Activated naive CD4-positive, alpha-beta T cell treated with anti-CD3 and anti-CD28 coated beads, Interleukin-2, amount 50 U/mL, for 72 hours (primary cell): ENCODE data around the gene OSBPL3. TPM values are rescaled to one million over a fixed set of nuclear protein-coding genes. Genes with fewer than 3 reads are reported as not detected.

Source experiments
- ATAC-seq, 2 donors: fragments of 150-1000 bp; cut with Tn5 transposase; 2 replicates each; pipeline ENCODE4 v1.10.0; 2021; ENCODE audit warnings: mild to moderate bottlenecking in 2 of 2, moderate library complexity in 2 of 2
- DNase-seq, 2 donors: peaks; one replicate each; pipeline ENCODE4 v3.0.0; 2021 to 2022; ENCODE audit warnings: low spot score in 2 of 2
- H3K27ac Mint-ChIP-seq, 2 donors: one replicate each; pipeline ENCODE4 v1.8.0; 2022; ENCODE audit warnings: mild to moderate bottlenecking in 2 of 2, mixed read lengths in 2 of 2
- H3K36me3 Mint-ChIP-seq, 2 donors: one replicate each; pipeline ENCODE4 v1.8.0; 2022; ENCODE audit warnings: mixed read lengths in 2 of 2
- H3K9me3 Mint-ChIP-seq, 2 donors: one replicate each; pipeline ENCODE4 v1.8.0; 2022; ENCODE audit warnings: mixed read lengths in 2 of 2
- total RNA-seq, 2 donors: library from RNA; stranded (reverse); gene quantifications; one replicate each; pipeline ENCODE4 v1.2.3, GENCODE V29; 2022

The OSBPL3 gene
- total RNA-seq, 2 donors from 2014 or later: 42.2 to 52.0 TPM

DNA sequence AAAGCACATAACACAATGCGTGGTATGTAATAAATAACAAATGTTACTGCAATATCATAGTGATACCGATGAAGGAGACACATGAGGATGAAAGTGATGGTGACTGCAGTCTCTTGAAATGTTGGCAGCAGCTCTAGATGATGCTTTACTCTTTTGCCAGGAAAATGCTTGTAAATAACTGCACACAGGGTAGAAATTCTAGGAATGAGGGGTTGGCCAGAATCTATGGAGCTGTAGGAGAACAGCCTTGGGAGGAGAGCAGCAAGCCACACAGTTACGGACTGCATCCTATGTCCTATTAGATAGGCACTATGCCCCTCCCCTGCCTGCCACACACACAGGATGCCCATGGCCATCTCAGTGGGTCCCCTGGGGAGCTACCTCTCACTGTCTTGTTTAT, 125.1 kb downstream of the OSBPL3 start:
- DNase-seq: no peak
- Mint-ChIP-seq H3K36me3 (peaks cover 8 to 21% of the 10 kb centered on the region in 2 donors), H3K9me3 (no peaks in the 10 kb centered on the region), H3K27ac (no peak overlapping the region)
- ATAC-seq: no peak

DNA sequence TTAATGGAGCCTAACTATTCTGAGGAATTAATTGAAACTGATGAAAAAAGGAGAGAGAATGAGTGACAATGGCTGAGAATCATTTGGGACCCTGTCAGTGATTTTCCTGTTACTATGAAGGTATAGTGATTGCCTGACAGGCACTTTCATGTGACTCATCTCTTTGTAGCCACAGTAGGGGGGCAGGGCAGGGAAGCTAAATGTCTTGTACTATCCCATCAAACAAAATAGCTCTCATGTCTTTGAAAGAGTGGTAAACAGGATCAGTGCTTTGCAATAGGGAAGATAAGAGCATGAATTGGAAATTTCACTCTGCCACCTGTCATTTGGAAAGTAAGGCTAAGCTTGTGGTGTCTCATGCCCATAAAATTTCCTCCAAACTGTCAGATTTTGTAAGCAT, 128.2 kb downstream of the OSBPL3 start:
- DNase-seq (peak in 1 of 2 donors; percentile 35), ATAC-seq (peak; percentile 85 to 89)
- H3K36me3 Mint-ChIP-seq: peaks cover 8 to 30% of the 10 kb centered on the region in 2 donors
- H3K9me3 Mint-ChIP-seq: no peaks in the 10 kb centered on the region
- no peak overlapping the region for H3K27ac Mint-ChIP-seq

DNA sequence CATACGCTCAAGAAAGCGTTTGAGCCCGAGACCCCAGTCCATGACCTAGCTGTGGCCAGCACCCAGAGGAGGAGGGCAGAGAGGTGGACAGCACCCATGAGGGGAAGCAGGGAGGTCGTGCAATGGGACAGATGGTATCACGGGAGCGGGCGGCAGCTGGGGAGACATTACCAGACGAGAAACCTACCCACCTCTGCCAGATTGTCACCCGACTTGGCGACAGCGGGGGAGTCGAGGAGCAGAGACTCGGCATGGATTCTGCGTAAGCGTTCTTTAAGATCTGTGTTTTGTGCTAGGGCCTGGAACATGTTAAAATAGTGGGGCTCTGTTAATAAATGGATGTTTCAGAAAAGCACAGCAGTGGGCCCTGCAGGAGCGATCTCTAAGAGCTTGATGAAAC, 131.1 kb downstream of the OSBPL3 start:
- peak overlapping the region in 1 of 2 donors; percentile 56 for H3K27ac Mint-ChIP-seq
- ATAC-seq: no peak
- no peaks in the 10 kb centered on the region for H3K9me3 Mint-ChIP-seq
- peaks cover 8 to 22% of the 10 kb centered on the region in 2 donors for H3K36me3 Mint-ChIP-seq
- DNase-seq: no peak

DNA sequence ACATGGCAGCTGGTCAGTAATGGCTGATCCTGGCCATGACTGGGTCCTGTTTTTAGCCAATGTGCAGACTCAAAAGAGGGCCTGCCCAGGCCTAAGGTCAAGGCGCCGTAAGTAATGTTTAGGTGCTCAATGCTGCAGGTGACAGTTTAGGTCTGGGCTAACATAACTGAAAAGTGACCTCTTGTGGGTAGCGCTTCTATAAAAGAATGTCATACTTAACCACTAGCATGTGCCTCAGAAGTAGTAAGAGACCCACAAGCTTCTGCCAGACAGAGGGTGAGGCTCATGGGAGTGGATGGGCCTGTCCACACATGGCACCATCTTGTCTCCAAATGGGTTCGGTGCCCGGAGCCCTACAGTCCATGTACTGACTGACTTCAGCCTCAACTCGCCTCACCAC, 132.2 kb downstream of the OSBPL3 start:
- Mint-ChIP-seq H3K9me3 (no peaks in the 10 kb centered on the region), H3K27ac (no peak overlapping the region), H3K36me3 (peaks cover 8 to 22% of the 10 kb centered on the region in 2 donors)
- DNase-seq (no peak), ATAC-seq (no peak)

DNA sequence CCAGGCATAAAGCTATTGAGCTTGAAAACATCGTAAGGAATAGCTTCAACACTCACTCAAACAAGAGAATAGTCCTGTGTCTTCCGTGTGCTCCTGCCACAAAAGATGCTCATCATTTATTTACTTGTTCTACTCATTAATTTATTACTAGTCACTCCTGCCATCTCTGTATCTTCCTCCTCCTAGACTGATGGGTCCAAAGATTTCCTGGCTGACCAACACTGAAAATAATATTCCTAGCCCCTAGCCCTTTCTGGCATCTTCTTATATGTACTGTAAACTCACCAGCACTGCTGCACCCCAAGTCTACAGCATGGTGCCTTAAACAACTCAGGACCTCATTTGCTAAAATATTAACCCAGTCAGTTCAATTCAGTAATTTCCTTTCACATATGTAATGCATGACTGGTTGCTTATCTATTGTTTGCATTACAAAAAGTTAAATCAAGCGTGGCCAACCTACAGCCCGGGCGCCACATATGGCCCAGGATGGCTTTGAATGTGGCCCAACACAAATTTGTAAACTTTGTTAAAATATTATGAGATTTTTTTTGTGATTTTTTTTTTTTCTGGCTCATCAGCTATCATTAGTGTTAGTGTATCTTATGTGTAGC, 136.1 kb downstream of the OSBPL3 start:
- DNase-seq (no peak), ATAC-seq (no peak)
- H3K36me3 Mint-ChIP-seq: peaks cover 10 to 14% of the 10 kb centered on the region in 2 donors
- no peak overlapping the region for H3K27ac Mint-ChIP-seq
- no peaks in the 10 kb centered on the region for H3K9me3 Mint-ChIP-seq

DNA sequence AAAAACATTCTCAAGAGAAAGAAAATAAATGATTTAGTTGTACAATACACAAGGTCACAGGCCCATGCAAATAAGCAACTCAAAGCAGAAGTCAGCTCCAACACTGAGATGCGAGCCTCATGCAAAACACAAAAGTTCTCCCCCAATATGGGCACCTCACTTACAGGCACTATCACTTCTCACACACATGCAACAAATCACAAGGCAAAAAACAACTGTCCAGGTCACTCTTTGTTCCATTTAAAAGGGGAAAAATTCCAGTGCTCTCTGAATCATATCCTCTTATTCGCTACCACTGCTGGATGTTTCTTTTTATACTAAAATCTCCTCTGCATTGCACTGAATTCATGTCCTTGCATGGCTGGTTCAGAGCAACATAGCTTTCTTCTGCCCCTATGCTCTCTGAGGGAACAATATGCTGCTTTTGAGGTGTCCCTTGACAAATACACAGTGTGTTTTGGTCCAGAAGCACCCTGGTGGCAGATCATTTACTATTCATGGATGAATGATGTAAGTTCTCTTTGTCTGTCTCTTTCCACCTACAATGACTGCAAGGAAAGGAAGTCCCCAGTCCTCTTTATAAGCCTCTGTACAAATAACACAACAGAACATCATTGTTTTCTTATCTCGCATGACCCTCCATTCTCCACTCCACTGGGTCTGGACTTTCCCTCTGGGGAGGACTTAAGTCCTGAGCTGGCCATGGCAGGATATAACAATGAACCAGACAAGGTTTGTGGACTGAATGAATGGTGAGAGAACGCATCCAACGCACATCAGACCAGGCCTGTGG, 137.3 kb downstream of the OSBPL3 start:
- peaks cover 5 to 15% of the 10 kb centered on the region in 2 donors for H3K36me3 Mint-ChIP-seq
- ATAC-seq (no peak), DNase-seq (no peak)
- H3K9me3 Mint-ChIP-seq: no peaks in the 10 kb centered on the region
- no peak overlapping the region for H3K27ac Mint-ChIP-seq

DNA sequence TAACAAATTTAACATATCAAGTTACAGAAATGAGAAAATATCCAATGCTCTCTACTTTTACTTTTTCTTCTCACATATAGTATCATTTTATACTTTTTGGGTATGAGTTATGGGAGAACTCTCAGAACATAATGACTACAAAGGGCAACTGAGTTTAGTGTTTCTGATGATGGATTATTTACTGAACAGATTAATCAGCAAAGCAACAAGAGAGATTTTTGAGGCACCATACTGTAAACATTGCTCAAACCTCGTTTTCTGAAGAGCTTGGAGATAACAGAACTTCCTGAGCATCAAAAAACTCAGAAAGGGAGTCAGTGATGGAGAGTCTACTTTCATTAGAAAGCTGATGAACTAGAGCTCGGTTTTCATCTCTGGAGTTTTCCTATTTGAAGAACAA, 137.9 kb downstream of the OSBPL3 start:
- Mint-ChIP-seq H3K36me3 (peaks cover 5 to 15% of the 10 kb centered on the region in 2 donors), H3K27ac (no peak overlapping the region), H3K9me3 (no peaks in the 10 kb centered on the region)
- DNase-seq (no peak), ATAC-seq (peak in 1 of 2 donors; percentile 44)

DNA sequence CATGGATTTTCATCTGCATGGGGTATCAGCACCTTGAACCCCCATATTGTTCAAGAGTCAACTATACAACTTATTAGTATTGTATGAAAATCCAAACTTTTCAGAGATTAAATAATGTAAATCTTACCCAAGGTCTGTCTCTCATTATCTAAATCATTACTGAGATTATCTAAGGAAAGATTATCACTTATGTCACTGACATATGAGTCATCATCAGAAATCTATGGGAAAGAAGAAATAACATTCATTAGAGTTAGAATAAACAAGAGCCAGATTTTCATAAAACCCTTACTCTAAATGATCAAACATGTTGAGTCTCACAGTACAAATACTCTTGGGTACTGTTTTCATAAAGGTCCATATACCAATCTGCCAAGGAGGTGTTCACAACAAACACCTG, 139.4 kb downstream of the OSBPL3 start:
- no peak for DNase-seq
- Mint-ChIP-seq H3K27ac (no peak overlapping the region), H3K36me3 (peaks cover 5 to 15% of the 10 kb centered on the region in 2 donors), H3K9me3 (no peaks in the 10 kb centered on the region)
- ATAC-seq: no peak

DNA sequence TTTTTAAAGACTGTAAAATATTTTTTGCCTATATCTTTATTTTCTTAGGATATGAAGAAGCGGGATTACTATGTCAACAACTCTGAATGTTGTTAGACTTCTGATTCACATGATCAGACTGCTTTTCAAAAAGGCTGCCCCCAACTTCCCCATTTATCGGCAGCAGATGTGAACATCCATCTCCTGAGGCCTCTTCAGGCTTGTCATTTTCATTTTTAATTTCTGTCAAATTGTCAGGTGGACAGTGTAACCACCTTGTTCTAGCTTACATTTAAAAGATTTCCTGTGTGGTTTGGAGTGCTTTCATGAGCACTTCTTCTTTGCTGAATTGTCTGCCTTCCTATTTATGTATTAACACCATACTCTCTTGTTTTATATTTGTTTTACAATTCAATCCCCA, 143.9 kb downstream of the OSBPL3 start:
- Mint-ChIP-seq H3K9me3 (no peaks in the 10 kb centered on the region), H3K36me3 (peaks cover 17 to 18% of the 10 kb centered on the region in 2 donors), H3K27ac (no peak overlapping the region)
- no peak for DNase-seq
- ATAC-seq: no peak

DNA sequence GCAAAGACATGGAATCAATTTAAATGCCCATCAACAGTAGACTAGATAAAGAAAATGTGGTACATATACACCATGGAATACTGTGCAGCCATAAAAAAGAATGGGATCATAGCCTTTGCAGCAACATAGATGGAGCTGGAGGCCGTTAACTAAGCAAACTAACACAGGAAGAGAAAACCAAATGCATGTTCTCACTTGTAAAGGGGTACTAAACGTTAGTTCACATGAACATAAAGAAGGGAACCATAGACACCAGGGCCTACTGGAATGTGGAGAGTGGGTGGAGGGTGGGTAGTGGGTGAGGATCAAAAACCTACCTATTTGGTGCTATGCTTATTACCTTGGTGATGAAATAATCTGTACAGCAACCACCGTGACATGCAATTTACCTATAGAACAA, 144.3 kb downstream of the OSBPL3 start:
- DNase-seq: no peak
- H3K27ac Mint-ChIP-seq: no peak overlapping the region
- H3K36me3 Mint-ChIP-seq: peaks cover 18 to 20% of the 10 kb centered on the region in 2 donors
- ATAC-seq: no peak
- no peaks in the 10 kb centered on the region for H3K9me3 Mint-ChIP-seq

DNA sequence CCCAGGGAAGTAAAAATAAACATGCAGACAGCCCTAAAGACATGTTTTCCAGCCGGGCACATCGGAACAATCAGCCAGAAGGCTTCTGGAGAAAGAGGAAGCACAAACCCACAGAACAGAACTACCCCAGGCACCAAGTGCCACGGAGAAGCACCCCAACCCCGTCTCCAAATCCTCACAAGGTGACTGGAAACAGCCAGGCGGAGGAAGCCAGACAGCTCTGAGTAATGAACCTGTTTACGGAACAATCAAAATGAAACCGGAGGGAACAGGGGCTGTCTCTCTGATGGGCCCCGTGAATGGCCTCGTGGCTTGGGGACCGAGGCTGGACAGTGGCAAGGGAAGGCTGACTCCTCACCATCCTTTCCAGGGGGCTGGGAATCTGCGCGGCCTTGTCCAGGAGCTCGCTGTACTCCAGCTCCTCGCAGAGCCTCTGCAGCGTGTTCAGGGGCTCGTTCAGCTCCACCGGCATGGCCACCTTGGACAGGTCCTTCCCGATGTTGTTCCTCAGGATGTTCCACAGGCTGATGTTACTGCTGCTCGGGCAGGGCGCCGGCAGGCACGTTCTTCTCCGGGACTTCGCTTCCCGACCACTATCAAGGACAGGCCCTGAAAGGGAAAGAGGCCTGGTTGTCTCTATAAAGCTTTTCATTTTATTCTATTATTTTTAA, 145.7 kb downstream of the OSBPL3 start:
- DNase-seq (no peak), ATAC-seq (no peak)
- Mint-ChIP-seq H3K36me3 (peaks cover 21 to 22% of the 10 kb centered on the region in 2 donors), H3K27ac (no peak overlapping the region), H3K9me3 (no peaks in the 10 kb centered on the region)

DNA sequence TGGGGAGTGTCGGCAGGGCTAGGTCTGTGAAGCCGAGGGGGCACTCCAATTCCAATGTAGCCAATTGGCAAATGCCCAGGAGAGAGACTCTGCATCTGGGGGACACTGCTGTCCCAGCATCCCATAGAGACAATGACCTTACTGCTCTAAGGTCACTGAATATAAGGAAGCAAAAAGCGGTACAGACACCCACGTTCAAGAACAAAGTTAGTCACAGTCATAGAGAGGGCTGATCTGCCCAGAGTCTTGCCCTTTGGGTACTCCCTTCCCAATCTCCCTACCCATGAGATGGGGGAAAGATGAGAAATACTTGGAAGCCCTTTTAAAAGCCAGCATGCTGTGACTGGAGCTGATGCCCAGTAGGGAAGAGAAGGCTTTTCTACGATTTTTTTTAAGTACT, 146.4 kb downstream of the OSBPL3 start:
- Mint-ChIP-seq H3K36me3 (peaks cover 20 to 28% of the 10 kb centered on the region in 2 donors), H3K9me3 (no peaks in the 10 kb centered on the region), H3K27ac (no peak overlapping the region)
- no peak for ATAC-seq
- DNase-seq: no peak

DNA sequence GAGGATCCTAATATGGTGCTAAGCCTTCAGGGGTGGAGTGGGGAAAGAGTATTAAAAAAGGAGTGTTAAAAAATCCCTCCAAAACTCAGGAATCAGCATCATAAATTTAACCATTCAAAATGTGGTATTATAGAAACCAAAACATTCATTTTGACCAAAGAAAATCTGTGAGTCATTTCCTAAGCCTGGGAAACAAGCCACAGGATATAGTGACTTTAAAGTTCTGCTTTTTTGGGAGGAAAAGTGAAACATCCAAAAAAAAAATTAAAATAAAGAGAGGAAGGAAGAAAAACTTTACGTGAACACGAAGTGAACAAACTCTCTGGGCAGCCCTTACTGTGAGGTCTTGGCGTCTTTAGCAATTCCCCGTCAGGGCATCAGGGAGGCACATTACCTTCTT, 148.7 kb downstream of the OSBPL3 start:
- ATAC-seq: peak in 1 of 2 donors; percentile 16
- Mint-ChIP-seq H3K27ac (peak overlapping the region in 1 of 2 donors; percentile 64), H3K36me3 (peaks cover 19 to 48% of the 10 kb centered on the region in 2 donors), H3K9me3 (no peaks in the 10 kb centered on the region)
- no peak for DNase-seq

DNA sequence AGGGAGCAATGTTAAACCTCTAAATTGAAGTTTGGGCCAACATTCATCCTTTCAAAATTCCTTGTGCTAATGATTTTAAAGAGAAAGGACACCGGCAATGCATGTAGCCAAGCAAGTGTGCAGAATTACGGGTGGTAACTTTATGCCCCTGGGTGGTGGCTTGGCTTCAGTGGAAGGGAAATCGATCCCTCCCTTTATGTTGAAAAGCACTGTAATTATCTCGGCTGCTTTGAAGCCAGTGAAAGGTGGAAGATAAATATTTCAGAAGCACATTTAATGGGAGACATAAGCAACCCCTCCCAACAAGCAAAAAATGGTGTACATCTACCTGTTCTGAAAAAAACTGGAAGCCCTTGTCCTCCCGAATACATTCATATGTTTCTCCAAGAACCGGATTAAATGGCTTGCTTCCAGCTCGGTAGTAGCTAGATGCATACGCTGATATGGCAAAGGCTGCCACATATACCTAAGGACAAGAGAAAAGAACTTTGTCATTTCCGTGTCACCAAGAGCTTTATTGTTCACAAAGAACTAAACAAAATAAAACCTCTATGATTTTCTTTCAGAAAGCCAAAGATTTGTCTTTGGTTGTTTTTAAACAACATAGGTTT, 149.4 kb downstream of the OSBPL3 start:
- no peaks in the 10 kb centered on the region for H3K9me3 Mint-ChIP-seq
- DNase-seq: no peak
- H3K36me3 Mint-ChIP-seq: peaks cover 19 to 53% of the 10 kb centered on the region in 2 donors
- no peak for ATAC-seq
- H3K27ac Mint-ChIP-seq: peak overlapping the region in 1 of 2 donors; percentile 64

DNA sequence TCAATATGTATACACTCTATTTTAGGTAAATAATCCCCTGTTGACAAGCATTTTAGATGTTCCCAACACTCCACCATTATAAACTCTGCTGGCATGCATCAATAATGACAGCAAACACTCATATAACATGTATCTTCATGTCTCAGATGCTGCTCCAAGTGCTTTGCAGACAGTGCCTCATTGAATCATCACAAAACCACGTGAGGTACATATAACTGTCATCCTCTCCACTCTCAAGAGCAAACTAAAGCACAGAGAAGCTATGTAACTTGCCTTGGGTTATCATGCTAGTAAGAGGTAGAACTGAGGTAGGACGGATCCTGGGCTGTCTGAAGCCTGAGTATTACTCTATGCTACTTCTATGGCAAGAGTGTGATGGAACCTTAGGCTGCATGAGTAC, 150.2 kb downstream of the OSBPL3 start:
- H3K9me3 Mint-ChIP-seq: no peaks in the 10 kb centered on the region
- no peak overlapping the region for H3K27ac Mint-ChIP-seq
- DNase-seq (no peak), ATAC-seq (peak; percentile 75 to 89)
- peaks cover 23 to 60% of the 10 kb centered on the region in 2 donors for H3K36me3 Mint-ChIP-seq

DNA sequence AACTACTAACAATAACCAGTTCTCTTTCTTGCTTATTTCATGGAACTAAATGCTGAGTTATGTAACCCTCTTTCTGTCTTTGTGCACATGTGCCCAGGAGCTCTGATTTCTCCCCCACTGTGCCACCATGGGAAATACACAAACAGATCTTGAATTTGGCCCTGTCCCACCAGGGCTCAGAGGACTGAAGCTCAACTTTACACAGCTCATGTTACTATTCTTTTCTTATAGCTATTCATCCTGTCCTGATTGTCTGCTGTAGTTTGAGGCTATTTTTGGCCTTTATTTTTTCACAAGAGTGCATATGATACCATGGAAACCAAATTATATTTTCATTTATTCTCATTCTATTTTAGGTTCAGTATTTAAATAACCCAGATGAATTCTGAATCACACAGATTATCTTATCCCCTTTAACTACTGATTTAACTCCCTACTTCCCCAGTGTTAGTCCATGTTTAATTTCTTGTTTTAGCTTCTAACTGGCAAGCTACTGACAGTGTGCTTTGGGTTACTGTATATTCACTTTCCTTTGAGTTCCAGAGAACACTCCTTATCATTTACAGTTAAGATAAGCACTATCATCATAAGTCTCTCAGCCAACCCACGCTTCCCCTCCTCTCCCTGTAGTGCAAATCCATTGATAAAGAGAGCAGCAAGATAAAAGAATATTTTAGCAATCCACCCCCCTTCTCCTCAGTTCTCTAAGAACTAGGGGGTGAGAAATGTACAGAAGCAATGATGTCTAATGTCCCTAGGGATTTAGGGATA, 150.9 kb downstream of the OSBPL3 start:
- H3K9me3 Mint-ChIP-seq: no peaks in the 10 kb centered on the region
- ATAC-seq (no peak), DNase-seq (no peak)
- peaks cover 28 to 65% of the 10 kb centered on the region in 2 donors for H3K36me3 Mint-ChIP-seq
- peak overlapping the region in 1 of 2 donors; percentile 4 for H3K27ac Mint-ChIP-seq
